ENCODE data around the gene FKTN. TPM values are rescaled to one million over a fixed set of nuclear protein-coding genes. Genes with fewer than 3 reads are reported as not detected.

The FKTN gene
- total RNA-seq = 36.2 TPM

GRCh38 chr9:105557804-105558610 lies at the start of gene FKTN:
Gene FKTN, plus strand, starts transcription at chr9:105558131. Its CDS starts 16,902 bp downstream, at chr9:105575033.

GRCh38 chr9:105662184-105663104 lies 104.5 kb downstream of the FKTN start, which contains the start of gene TAL2:
Gene TAL2, plus strand, starts transcription at chr9:105662457. Its CDS starts 40 bp downstream, at chr9:105662497.

Other genes starting within 250 kb of the FKTN start
- 103 TPM for gene FSD1L, start 110.1 kb upstream of the FKTN start, total RNA-seq
- gene TAL2, start 104.3 kb downstream of the FKTN start, total RNA-seq = 1.4 TPM
- gene TMEM38B, start 136.4 kb downstream of the FKTN start, total RNA-seq = 20.1 TPM